Measurements from ENCODE around the gene EIF1B.

Gene EIF1B

DNA sequence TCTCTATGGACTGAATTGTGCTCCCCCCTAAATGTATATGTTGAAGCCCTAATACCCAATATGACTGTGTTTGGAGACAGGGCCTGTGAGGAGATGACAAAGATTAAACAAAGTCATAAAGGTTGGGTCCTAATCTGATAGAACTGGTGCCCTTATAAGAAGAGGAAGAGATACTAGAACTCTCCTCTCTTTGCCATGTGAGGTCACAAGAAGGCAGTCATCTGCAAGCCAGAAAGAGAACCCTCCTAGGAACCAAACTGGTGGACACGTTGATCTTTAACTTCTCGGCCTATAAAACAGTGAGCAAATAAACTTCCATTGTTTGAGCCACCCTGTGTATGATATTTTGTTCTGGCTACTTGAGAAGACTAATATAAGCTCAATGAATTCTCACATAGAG lies 45.9 kb downstream of the EIF1B start:
- no peak for DNase-seq

DNA sequence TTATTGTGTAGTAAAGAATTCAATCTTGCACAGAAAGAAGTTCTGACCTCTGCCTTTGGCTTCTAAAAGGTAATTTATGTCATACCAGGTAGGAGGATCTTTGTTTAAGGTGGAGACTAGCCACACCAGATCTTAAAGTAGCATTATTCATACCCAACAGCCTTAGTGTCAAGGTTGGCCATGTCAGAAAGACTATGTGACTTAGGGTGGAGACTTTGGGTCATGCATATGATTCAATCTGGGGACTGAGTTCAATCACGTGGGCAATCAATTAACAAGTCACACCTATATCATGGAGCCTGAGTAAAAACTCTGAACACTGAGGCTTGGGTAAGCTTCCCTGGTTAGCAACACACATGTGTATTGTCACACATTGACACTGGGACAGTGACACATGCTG lies 48.9 kb downstream of the EIF1B start:
- DNase-seq, result no peak

All from CD4-positive, alpha-beta T cell treated with Interferon alpha-2 for 1 hour (primary cell).